GM19351 (cell line): ENCODE results near the gene TLR4.

Experiments
- ATAC-seq: cut with Tn5 transposase; IDR thresholded peaks from one replicate; pipeline ENCODE4 v1.9.1; 2021; ENCODE audit warnings: mild to moderate bottlenecking, moderate library complexity; ENCODE audit not compliant: unreplicated experiment

TLR4 gene

DNA sequence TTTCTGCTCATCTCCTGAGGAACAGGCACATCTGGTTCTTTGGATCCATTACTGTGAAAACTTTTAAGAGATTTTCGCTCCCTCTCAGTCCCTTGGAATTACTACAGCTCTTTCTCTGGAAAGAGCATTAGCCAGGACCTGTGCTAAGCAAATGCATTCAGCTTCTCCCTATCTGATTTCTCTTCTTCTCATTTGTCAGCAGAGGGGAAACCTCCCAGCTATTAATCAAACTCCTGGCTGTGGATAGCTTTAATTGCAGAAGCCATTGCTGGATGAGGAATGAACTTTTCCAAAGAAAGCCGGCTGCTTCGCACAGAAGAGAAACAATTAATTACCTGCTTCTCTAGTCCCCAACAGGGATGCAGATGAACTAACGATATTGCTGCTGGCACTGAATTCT is 37.9 kb downstream of the TLR4 start:
- ATAC-seq = no peak

- ATAC-seq = no peak
Measured at GRCh38 chr9:117744369-117744768, 40.2 kb downstream of the TLR4 start.

- ATAC-seq = no peak
Measured at GRCh38 chr9:117744856-117745389, 40.7 kb downstream of the TLR4 start.

- no peak for ATAC-seq
Measured at GRCh38 chr9:117745598-117745997, 41.4 kb downstream of the TLR4 start.

DNA sequence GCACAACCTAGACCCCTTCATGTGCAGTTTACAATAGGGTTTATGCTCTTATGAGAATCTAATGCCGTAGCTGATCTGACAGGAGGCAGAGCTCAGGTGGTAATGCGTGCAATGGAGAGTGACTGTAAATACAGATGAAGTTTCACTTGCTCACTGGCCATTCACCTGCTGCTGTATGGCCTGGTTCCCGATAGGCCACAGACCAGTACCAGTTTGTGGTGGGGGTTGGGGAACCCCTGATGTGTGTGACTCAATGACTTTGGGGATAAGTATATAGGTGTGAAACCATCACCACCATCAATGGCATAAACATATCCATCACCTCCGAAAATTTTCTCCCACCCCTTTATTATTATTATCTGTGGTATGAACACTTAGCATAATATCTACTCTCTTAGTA is 42.1 kb downstream of the TLR4 start:
- no peak for ATAC-seq

DNA sequence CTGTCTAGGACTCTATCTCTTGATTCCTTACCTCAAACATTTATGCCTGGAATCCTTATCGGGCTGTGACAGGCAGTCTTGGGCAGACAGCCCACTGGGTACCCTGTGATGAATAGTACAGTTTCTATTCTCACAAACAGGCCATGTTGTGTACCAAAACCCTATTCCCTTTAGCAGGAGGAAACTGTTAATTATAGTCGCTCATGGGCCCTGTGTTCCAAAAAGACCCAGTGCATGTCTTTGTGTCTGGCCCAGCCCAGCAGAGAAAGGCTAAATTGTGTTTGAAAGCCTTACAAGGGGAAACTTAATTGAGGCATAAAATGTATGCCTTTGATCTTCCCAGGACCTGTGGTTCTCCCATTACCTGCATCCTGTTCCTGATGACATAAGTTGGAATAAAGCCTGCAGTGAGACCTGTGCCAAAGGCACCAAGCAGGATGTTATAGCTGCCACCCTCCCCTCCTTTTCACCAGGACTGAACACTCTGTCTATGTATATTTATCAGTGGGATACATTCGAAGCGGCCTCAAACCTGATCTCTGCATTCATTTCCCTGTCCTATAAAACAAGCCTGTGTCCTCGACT is 43.3 kb downstream of the TLR4 start:
- no peak for ATAC-seq

DNA sequence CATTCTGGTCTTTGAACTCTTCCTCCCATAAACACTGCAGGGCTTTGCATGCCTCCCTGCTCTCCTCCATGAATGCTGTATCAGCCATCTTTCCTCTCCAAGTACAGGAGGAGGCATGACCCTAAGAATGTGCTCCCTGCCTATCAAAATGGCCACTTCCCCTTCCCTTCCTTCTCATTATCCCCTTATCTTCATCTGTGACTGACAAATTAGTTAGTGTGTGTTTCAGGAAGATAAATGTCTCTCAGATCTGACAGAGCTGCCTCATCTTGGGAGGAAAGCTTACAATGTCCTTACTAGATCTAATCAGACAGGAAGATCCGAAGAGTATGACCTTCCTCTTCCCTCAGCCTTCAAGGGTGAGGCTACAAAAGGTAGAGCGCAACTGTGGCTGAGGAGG is 46.2 kb downstream of the TLR4 start:
- no peak for ATAC-seq

GRCh38 chr9:117752894-117753293 is 48.7 kb downstream of the TLR4 start:
- ATAC-seq = no peak

GRCh38 chr9:117757561-117758190 is 53.5 kb downstream of the TLR4 start:
- ATAC-seq = no peak

GRCh38 chr9:117763314-117763713 is 59.1 kb downstream of the TLR4 start:
- ATAC-seq = no peak

DNA sequence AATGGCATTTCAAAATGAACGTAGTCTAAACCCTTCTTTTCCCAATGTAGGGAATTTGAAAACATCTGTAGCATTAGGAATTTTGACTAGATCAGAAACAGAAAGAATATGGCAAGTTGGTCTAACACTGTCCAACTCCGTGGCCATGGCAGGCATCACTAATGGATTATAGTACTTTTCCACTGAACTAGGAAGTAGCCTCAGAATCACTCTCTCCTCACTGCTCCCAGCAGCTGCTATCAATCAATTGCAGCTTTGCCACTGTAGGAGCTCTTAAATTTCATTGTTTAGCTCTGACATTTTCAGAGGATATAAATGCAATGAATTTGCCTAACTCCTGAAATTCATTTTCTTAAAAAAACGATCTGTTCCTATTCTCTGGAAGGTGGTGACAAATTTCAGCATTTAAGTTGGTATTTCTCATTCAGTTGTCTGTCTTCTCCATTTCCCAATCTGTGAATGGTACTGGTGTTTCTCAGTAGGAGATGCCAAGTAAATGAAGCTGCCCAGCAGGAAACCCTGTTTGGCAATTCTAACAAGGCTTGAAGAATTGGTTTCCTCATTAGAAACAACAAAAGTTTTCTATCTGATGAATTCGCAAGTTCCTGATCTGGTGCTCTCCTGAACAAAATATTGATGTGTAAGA is 64.7 kb downstream of the TLR4 start:
- no peak for ATAC-seq

DNA sequence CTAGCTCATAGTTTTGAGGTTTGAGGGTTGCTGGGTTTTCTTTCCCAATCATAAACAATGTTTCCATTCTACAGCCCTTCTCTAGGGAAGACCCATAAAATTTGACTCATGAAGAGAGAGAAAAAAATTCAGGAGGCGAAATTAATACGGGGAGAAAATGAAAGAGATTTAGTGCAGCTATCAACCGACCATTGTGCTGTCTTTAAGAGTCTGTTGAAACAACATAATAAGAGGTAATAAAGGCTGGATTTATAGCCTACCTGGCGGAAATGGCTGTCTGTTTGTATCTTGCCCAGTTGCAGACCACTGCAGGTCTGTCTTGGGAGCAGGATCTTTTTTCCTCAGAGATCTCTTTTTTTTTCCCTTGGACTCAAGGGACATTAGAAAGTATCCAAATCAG is 66.9 kb downstream of the TLR4 start:
- no peak for ATAC-seq

- ATAC-seq = no peak
Measured at GRCh38 chr9:117772960-117773359, 68.8 kb downstream of the TLR4 start.
